Keratinocyte (primary cell): Measurements from ENCODE around the gene RASSF7.

Experiments
- CTCF ChIP-seq, 3 experiments: IDR thresholded peaks in 1 of 3; conservative IDR thresholded peaks in 1 of 3; optimal IDR thresholded peaks in 1 of 3; 2 replicates in 2 of 3; 3 replicates in 1 of 3; pipeline versions ENCODE3 to v1.5.1; 2011; ENCODE audit warnings: low read length in 3 of 3, mild to moderate bottlenecking in 3 of 3, moderate library complexity in 2 of 3, control low read depth in 1 of 3, inconsistent platforms in 1 of 3; ENCODE audit not compliant: insufficient read depth in 2 of 3; ENCODE audit errors: extremely low read depth in 1 of 3
- EZH2 ChIP-seq: IDR thresholded peaks from one replicate; pipeline ENCODE4 v1.6.1; 2012; ENCODE audit warnings: inconsistent platforms, mild to moderate bottlenecking, low read length, moderate library complexity

- TF ChIP-seq CTCF (optimal IDR thresholded peaks at IDR 0.05 in 1 of 3, IDR thresholded peaks at IDR 0.05 in 1 of 3, conservative IDR thresholded peaks at IDR 0.05 in 1 of 3; ENCODE audit: extremely low read depth in 1 of 3, insufficient read depth in 2 of 3, low read length in 3 of 3) (no peak), EZH2 (no peak)
Observed at GRCh38 chr11:562046-562645, 1.4 kb downstream of the RASSF7 start.
